HS-5 (cell line): Measurements from ENCODE around the gene FAM76A.
A peak's percentile ranks its signal among the peaks of the same experiment; 100 is the strongest.
"Not testable (repeated sequence)": the region's sequence is repeated elsewhere in the genome, so short reads cannot be mapped to it uniquely, and the experiment has no call there.

Experiments
- DNase-seq: peaks from one replicate; pipeline ENCODE4 v3.0.0-alpha.2; 2012; ENCODE audit warnings: low read depth

FAM76A gene

GRCh38 chr1:27724961-27725373 lies 794 bp upstream of the FAM76A start:
- peak; percentile 0 for DNase-seq

- peak; percentile 6 for DNase-seq
Measured at GRCh38 chr1:27726173-27727044, 648 bp downstream of the FAM76A start.

- peak; percentile 22 for DNase-seq
Measured at GRCh38 chr1:27727126-27727525, 1.4 kb downstream of the FAM76A start.

- no peak for DNase-seq
Measured at GRCh38 chr1:27736252-27736651, 10.5 kb downstream of the FAM76A start.

- DNase-seq = no peak
Measured at GRCh38 chr1:27741121-27741520, 15.4 kb downstream of the FAM76A start.

DNA sequence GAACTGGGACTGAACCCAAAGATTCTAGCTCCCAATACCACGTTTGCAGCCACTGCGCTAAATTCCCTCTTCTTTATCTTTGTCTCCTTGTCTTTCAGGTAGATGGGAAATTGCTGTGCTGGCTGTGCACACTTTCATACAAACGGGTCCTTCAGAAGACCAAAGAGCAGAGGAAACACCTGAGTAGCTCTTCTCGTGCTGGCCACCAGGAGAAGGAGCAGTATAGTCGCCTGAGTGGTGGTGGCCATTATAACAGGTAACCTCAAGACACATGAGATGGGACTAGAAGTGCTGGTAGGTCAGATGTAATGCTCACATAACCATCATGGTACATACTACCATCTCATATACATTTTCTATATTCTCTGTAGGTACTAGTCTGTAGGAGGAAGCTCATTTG lies 18.8 kb downstream of the FAM76A start:
- no peak for DNase-seq

DNA sequence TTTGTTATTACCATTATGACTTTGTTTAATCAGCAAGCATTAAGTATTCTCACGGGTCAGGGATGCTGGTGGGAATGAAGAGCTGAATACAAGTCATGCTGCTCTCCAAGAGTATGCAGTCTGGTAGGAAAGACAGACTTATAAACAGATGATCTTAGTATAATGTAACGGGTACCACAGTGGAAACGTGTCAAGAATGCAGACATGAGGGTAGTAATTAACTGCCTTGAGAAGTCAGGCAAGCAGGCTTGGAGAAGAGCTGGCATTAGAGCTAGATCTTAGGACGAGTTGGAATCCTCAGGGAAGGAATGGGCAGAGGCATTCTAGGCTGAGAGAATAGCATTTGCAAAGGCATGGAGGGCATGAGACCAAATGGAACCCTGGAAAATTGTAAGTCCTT lies 19.7 kb downstream of the FAM76A start:
- no peak for DNase-seq

- no peak for DNase-seq
Measured at GRCh38 chr1:27752360-27752759, 26.6 kb downstream of the FAM76A start.

DNA sequence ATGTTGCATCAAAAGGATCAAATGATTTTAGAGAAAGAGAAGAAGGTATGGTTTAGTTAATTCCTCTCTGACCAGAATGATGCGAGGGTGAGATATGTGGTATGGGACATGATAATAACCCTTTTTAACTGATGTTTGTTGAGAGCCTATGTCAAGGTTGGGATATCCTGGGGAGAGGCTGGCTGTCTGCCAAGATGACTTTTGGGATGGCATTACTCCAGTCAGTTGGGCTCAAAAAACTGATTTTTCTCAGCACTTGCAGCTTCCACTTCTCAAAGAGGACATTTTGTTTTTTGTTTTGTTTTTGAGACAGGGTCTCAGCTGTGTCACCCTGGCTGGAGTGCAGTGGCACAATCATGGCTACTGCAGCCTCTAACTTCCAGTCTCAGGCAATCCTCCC lies 29.5 kb downstream of the FAM76A start:
- no peak for DNase-seq

GRCh38 chr1:27755865-27756264 lies 30.1 kb downstream of the FAM76A start:
- DNase-seq = no peak

GRCh38 chr1:27759236-27759635 lies 33.5 kb downstream of the FAM76A start:
- no peak for DNase-seq

- no peak for DNase-seq
Measured at GRCh38 chr1:27760426-27760825, 34.7 kb downstream of the FAM76A start.

DNA sequence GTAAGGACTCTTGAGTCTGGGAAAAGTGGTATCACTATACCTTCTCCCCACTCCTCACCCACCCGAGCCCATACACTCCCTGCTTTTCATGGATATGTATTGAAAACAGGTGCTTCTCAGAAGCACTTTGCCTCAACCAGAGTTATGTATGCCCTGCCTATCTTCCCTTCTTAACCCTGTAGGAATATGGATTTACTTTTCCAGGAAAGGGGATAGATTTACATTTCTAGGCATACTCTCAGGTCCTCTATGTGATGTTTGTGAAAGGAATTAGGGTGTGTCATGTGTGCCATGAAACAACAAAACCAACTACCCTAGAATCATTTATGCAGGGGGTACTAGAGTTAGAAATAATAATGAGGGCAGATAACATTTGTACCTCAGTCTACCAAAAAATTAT lies 36.3 kb downstream of the FAM76A start:
- DNase-seq = no peak

DNA sequence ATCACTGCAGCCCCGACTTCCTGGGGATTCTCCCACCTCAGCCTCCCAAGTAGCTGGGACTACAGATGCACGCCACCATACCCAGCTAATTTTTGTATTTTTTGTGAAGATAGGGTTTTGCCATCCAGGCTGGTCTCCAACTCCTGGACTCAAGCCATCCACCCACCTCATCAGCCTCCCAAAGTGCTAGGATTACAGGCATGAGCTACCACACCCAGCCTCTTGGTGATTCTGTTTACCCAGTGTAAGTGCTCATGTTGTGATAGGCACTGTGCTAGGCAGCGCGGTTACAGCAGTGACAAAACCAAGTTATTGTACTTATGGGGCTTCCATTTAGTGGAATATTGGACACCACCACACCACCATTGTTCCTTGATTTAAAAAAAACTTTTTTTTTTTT lies 37.6 kb downstream of the FAM76A start:
- DNase-seq = no peak

DNA sequence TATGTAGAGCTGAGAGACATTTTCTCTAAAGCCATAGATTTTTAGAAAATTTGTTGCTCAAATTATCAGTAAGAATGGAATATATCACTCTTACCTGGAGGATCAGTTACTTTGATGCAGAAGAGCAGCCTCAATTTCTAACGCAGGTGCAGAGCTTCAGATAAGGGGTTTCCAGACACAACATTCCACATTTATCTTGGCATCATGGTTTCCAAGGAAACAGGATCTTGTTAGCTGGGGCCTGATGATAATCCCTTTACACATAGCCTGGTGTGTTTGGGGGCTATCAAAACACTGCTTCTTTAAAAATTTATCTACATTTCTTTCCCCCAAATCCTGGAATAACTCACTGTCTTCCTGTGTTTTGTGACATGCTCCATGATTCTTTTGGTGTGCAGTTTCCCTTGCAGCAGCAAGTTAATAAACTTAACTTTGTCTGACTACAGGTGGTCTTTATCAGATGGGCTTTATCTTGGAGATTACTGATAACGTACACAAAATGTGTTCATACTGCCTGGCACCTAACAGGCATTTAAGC lies 44.6 kb downstream of the FAM76A start:
- no peak for DNase-seq

GRCh38 chr1:27772036-27772931 lies 46.5 kb downstream of the FAM76A start:
- no peak for DNase-seq

- peak; percentile 98 for DNase-seq
Measured at GRCh38 chr1:27772932-27773825, 47.4 kb downstream of the FAM76A start, which contains the start of gene STX12. Gene STX12, plus strand, starts transcription at chr1:27773219. Its CDS starts 89 bp downstream, at chr1:27773308.

- DNase-seq = no peak
Measured at GRCh38 chr1:27773826-27774445, 48.2 kb downstream of the FAM76A start.

- DNase-seq = no peak
Measured at GRCh38 chr1:27774654-27775053, 48.9 kb downstream of the FAM76A start.

DNA sequence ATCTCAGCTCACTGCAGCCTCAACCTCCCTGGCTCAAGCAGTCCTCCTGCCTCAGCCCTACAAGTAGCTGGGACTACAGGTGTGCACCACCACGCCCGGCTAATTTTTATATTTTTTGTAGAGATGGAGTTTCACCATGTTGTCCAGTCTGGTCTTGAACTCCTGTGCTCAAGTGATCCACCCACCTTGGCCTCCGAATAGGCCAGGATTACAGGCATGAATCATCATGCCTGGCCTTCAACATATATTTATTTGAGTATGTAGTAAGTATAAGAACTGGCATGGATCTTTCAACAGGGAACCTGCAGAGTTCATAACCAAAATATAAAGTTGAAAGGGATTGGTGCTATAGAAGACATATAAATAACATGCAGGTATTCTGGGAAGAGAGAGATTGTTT lies 49.6 kb downstream of the FAM76A start:
- DNase-seq = not testable (repeated sequence)

- not testable (repeated sequence) for DNase-seq
Measured at GRCh38 chr1:27776276-27776675, 50.5 kb downstream of the FAM76A start.
